Neural cell (in vitro differentiated cells): ENCODE results near the gene RAB41. TPM values are rescaled to one million over a fixed set of nuclear protein-coding genes. Genes with fewer than 3 reads are reported as not detected.

Experiments
- H2AFZ ChIP-seq: fragments of 200-600, 300-800 bp; sonication (generic), shearing (Covaris generic); 2 replicates; pipeline ENCODE4 v1.6.0; 2014; ENCODE audit warnings: low read depth, mild to moderate bottlenecking, antibody characterized with exemption, low read length, moderate library complexity
- H3F3A ChIP-seq: fragments of 200-600 bp; shearing (Covaris generic); 2 replicates; pipeline ENCODE4 v1.6.1; 2016; ENCODE audit warnings: mild to moderate bottlenecking, moderate library complexity, mixed read lengths, antibody characterized with exemption, low read length; ENCODE audit not compliant: insufficient read depth, poor library complexity, severe bottlenecking
- H3K27ac ChIP-seq: fragments of 200-600, 300-800 bp; sonication (generic), shearing (Covaris generic); 2 replicates; pipeline ENCODE4 v1.5.1; 2014; ENCODE audit warnings: mild to moderate bottlenecking, low read length, moderate library complexity
- H3K27me3 ChIP-seq: fragments of 300-800, 200-600 bp; sonication (generic), shearing (Covaris generic); 2 replicates; pipeline ENCODE4 v1.6.0; 2014; ENCODE audit warnings: mild to moderate bottlenecking, low read depth, low read length, moderate library complexity; ENCODE audit not compliant: insufficient read depth
- H3K36me3 ChIP-seq: fragments of 300-800, 200-600 bp; sonication (generic), shearing (Covaris generic); 2 replicates; pipeline ENCODE4 v1.5.1; 2014; ENCODE audit warnings: mild to moderate bottlenecking, antibody characterized with exemption, low read length, moderate library complexity; ENCODE audit not compliant: insufficient read depth
- H3K4me2 ChIP-seq: fragments of 300-800, 200-600 bp; sonication (generic), shearing (Covaris generic); 2 replicates; pipeline ENCODE4 v1.6.0; 2014; ENCODE audit warnings: mild to moderate bottlenecking, low read length
- H3K4me3 ChIP-seq: fragments of 300-800, 200-600 bp; sonication (generic), shearing (Covaris generic); 2 replicates; pipeline ENCODE4 v1.5.1; 2014; ENCODE audit warnings: mild to moderate bottlenecking, low read length, moderate library complexity
- H3K79me2 ChIP-seq: fragments of 200-600 bp; shearing (Covaris generic); replicated peaks from 2 replicates; pipeline ENCODE4 v1.6.0; 2014; ENCODE audit warnings: mild to moderate bottlenecking, low read length, moderate library complexity; ENCODE audit not compliant: insufficient read depth
- H3K9ac ChIP-seq: fragments of 300-800, 200-600 bp; sonication (generic), shearing (Covaris generic); 2 replicates; pipeline ENCODE4 v1.6.1; 2016; ENCODE audit warnings: mild to moderate bottlenecking, low read length, mixed read lengths
- H3K9me2 ChIP-seq: fragments of 200-600 bp; shearing (Covaris generic); 2 replicates; pipeline ENCODE4 v1.6.1; 2016; ENCODE audit warnings: mild to moderate bottlenecking, low read length, mixed read lengths; ENCODE audit not compliant: insufficient read depth
- H3K9me3 ChIP-seq: fragments of 200-600, 300-800 bp; sonication (generic), shearing (Covaris generic); 2 replicates; pipeline ENCODE4 v1.6.1; 2016; ENCODE audit warnings: mild to moderate bottlenecking, mixed run types, low read length, moderate library complexity, mixed read lengths
- H4K20me1 ChIP-seq: fragments of 200-600 bp; shearing (Covaris generic); 2 replicates; pipeline ENCODE4 v1.6.1; 2016; ENCODE audit warnings: mild to moderate bottlenecking, mixed run types; ENCODE audit not compliant: insufficient read depth
- EP300 ChIP-seq: fragments of 450-650 bp; conservative IDR thresholded peaks from 2 replicates; pipeline ENCODE4 v1.6.1; 2014; ENCODE audit warnings: antibody characterized with exemption, mild to moderate bottlenecking, moderate library complexity; ENCODE audit not compliant: poor library complexity, severe bottlenecking
- EZH2 ChIP-seq: fragments of 200-600, 300-800 bp; shearing (Covaris generic), sonication (generic); IDR thresholded peaks from 2 replicates; pipeline ENCODE4 v1.6.1; 2014; ENCODE audit warnings: antibody characterized with exemption, low read length, borderline replicate concordance, mild to moderate bottlenecking; ENCODE audit not compliant: insufficient read depth, poor library complexity, severe bottlenecking
- MXI1 ChIP-seq: fragments of 450-650 bp; conservative IDR thresholded peaks from 2 replicates; pipeline ENCODE4 v1.6.1; 2014; ENCODE audit warnings: antibody characterized with exemption, mild to moderate bottlenecking; ENCODE audit not compliant: poor library complexity, severe bottlenecking
- POLR2AphosphoS5 ChIP-seq: IDR thresholded peaks from 2 replicates; pipeline ENCODE4 v1.6.1; 2012
- RAD21 ChIP-seq: fragments of 450-650 bp; conservative IDR thresholded peaks from 2 replicates; pipeline ENCODE4 v1.6.1; 2014; ENCODE audit warnings: antibody characterized with exemption, mild to moderate bottlenecking, moderate library complexity
- REST ChIP-seq: IDR thresholded peaks from 2 replicates; pipeline ENCODE4 v1.6.1; 2012; ENCODE audit warnings: borderline replicate concordance
- SMC3 ChIP-seq: fragments of 450-650 bp; conservative IDR thresholded peaks from 2 replicates; pipeline ENCODE4 v1.6.1; 2014; ENCODE audit warnings: antibody characterized with exemption, mild to moderate bottlenecking, moderate library complexity; ENCODE audit not compliant: poor library complexity
- TAF1 ChIP-seq: IDR thresholded peaks from 2 replicates; pipeline ENCODE4 v1.6.1; 2012; ENCODE audit warnings: low read depth
- polyA plus RNA-seq: library from polyadenylated mRNA; depleted of rRNA; stranded (reverse); fragments of >200 nt; gene quantifications from 2 replicates; pipeline ENCODE4 v1.2.3, GENCODE V29; 2014
- TF ChIP-seq, protein P1 (sequence below): fragments of 450-650 bp; IDR thresholded peaks from 2 replicates; pipeline ENCODE4 v1.5.1; 2014; ENCODE audit warnings: antibody characterized with exemption, mild to moderate bottlenecking, moderate library complexity; ENCODE audit not compliant: poor library complexity, severe bottlenecking

The RAB41 gene
- polyA plus RNA-seq, 1 donor from 2014 or later: not detected

DNA sequence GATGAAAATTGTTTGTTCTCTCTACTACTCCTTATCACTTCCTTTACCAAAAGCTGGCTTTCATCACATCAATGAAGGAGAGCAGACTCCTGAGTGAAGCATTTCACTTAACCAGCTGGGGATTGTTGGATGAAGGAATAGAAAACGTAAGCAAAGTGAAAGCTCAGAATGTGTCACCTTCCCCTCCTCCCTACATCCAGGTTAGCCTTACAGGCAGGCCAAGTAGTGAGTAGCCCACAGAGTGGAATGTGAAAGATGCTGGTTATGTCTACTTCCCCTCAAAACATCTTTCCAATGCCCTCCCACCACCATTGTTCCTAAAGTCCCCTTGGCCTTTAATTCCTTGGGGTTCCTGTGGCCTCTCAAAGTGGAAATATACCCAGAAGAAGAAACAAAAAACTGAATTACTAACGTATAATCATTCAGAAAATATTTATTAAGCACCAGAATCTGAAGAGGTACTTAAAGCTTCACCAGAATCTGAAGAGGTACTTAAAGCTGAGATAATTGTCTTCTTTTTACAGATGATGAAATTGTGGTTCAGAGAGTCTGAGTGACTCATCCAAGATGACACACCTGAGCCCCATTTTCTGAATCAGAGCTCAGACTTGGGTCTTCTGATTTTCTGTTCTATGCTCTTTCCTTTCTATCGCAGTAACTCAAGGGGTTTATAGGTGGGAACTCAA is 28.5 kb upstream of the RAB41 start:
- H3K9ac ChIP-seq: no peak overlapping the region
- H3K27me3 ChIP-seq: no peaks in the 10 kb centered on the region
- H3K79me2 ChIP-seq: no peaks in the 10 kb centered on the region
- no peaks in the 10 kb centered on the region for H3F3A ChIP-seq
- no peaks in the 10 kb centered on the region for H4K20me1 ChIP-seq
- H3K4me3 ChIP-seq: no peak overlapping the region
- H3K9me3 ChIP-seq: no peaks in the 10 kb centered on the region
- no peak overlapping the region for H3K27ac ChIP-seq
- H3K36me3 ChIP-seq: no peaks in the 10 kb centered on the region
- H3K9me2 ChIP-seq: no peaks in the 10 kb centered on the region
- H3K4me2 ChIP-seq: no peak overlapping the region
- H2AFZ ChIP-seq: no peak overlapping the region
- no peak for TF ChIP-seq TAF1
- TF ChIP-seq, protein P1, sequence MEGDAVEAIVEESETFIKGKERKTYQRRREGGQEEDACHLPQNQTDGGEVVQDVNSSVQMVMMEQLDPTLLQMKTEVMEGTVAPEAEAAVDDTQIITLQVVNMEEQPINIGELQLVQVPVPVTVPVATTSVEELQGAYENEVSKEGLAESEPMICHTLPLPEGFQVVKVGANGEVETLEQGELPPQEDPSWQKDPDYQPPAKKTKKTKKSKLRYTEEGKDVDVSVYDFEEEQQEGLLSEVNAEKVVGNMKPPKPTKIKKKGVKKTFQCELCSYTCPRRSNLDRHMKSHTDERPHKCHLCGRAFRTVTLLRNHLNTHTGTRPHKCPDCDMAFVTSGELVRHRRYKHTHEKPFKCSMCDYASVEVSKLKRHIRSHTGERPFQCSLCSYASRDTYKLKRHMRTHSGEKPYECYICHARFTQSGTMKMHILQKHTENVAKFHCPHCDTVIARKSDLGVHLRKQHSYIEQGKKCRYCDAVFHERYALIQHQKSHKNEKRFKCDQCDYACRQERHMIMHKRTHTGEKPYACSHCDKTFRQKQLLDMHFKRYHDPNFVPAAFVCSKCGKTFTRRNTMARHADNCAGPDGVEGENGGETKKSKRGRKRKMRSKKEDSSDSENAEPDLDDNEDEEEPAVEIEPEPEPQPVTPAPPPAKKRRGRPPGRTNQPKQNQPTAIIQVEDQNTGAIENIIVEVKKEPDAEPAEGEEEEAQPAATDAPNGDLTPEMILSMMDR: no peak
- TF ChIP-seq REST: no peak
- no peak for TF ChIP-seq SMC3
- no peak for TF ChIP-seq POLR2AphosphoS5
- TF ChIP-seq RAD21: no peak
- no peak for TF ChIP-seq MXI1
- TF ChIP-seq EP300: no peak
- no peak for TF ChIP-seq EZH2

DNA sequence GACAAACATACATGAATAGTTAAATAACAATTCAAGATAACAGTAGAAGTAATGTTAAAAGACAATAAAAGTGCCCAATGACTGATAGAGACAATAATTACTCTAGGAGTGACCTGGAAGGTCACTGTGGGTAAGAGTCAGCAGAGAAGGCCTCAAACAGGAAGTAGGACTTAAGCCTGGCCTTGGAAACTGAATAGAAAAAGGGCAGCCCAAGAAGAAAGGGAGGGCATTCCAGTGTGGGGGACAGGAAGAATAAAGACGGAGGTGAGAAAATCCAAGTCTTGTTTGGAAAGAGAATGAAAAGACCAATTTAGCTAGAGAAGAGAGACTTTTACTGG is 27.9 kb upstream of the RAB41 start:
- Histone ChIP-seq H4K20me1 (no peaks in the 10 kb centered on the region), H3K27me3 (no peaks in the 10 kb centered on the region), H3K27ac (no peak overlapping the region), H2AFZ (no peak overlapping the region), H3K9me3 (no peaks in the 10 kb centered on the region), H3K4me3 (no peak overlapping the region), H3K36me3 (no peaks in the 10 kb centered on the region), H3K9ac (no peak overlapping the region), H3K4me2 (no peak overlapping the region), H3K9me2 (no peaks in the 10 kb centered on the region), H3K79me2 (no peaks in the 10 kb centered on the region), H3F3A (no peaks in the 10 kb centered on the region)
- no peak for TF ChIP-seq POLR2AphosphoS5
- TF ChIP-seq EP300: no peak
